HFFc6 (cell line): Measurements from ENCODE around the gene HSD17B13. TPM values are rescaled to one million over a fixed set of nuclear protein-coding genes. Genes with fewer than 3 reads are reported as not detected.
"Not testable (repeated sequence)": the region's sequence is repeated elsewhere in the genome, so short reads cannot be mapped to it uniquely, and the experiment has no call there.

Experiments used
- DNase-seq: peaks from one replicate; pipeline ENCODE4 v3.0.0-alpha.2; 2018
- H3K27ac Mint-ChIP-seq: 2 replicates; pipeline ENCODE4 v1.8.0; 2020; ENCODE audit warnings: mild to moderate bottlenecking, mixed read lengths
- H3K27me3 Mint-ChIP-seq: 2 replicates; pipeline ENCODE4 v1.8.0; 2021; ENCODE audit warnings: mild to moderate bottlenecking, moderate library complexity, mixed read lengths; ENCODE audit not compliant: insufficient read depth
- H3K36me3 Mint-ChIP-seq: 2 replicates; pipeline ENCODE4 v1.8.0; 2021; ENCODE audit warnings: low read depth, mixed read lengths
- H3K4me1 Mint-ChIP-seq: 2 replicates; pipeline ENCODE4 v1.8.0; 2020; ENCODE audit warnings: low read depth, mixed read lengths
- H3K4me3 Mint-ChIP-seq: 2 replicates; pipeline ENCODE4 v1.8.0; 2020; ENCODE audit warnings: mild to moderate bottlenecking, moderate library complexity, mixed read lengths
- H3K9me3 Mint-ChIP-seq: 2 replicates; pipeline ENCODE4 v1.8.0; 2020; ENCODE audit warnings: mild to moderate bottlenecking, mixed read lengths
- CTCF ChIP-seq: fragments of 200-600 bp; sonication (generic); IDR thresholded peaks from 2 replicates; pipeline ENCODE4 v1.5.0; 2021; ENCODE audit warnings: antibody characterized with exemption, mild to moderate bottlenecking
- total RNA-seq, 6 experiments: library from RNA; stranded (reverse); fragmentation: NEBNext Ultra II Directional; extraction: Animal tissue kit (Norgen Biotek cat#: 25700); gene quantifications; 2 replicates in 1 of 6; 3 replicates in 5 of 6; pipeline ENCODE4 v1.2.3, GENCODE V29; 2021

HSD17B13 gene
- total RNA-seq, 6 experiments from 2014 or later = not detected

- no peak overlapping the region for H3K4me3 Mint-ChIP-seq
- H3K4me1 Mint-ChIP-seq = no peaks in the 10 kb centered on the region
- no peak overlapping the region for H3K27ac Mint-ChIP-seq
- no peak for DNase-seq
- TF ChIP-seq CTCF = no peak
- no peaks in the 10 kb centered on the region for H3K36me3 Mint-ChIP-seq
- no peaks in the 10 kb centered on the region for H3K9me3 Mint-ChIP-seq
- peaks cover 8% of the 10 kb centered on the region for H3K27me3 Mint-ChIP-seq
Measured at GRCh38 chr4:87305562-87305961, 17.1 kb downstream of the HSD17B13 start.

GRCh38 chr4:87304745-87305432, 17.8 kb downstream of the HSD17B13 start:
- peaks cover 8% of the 10 kb centered on the region for H3K27me3 Mint-ChIP-seq
- no peaks in the 10 kb centered on the region for H3K4me1 Mint-ChIP-seq
- H3K9me3 Mint-ChIP-seq = no peaks in the 10 kb centered on the region
- H3K4me3 Mint-ChIP-seq = no peak overlapping the region
- H3K36me3 Mint-ChIP-seq = no peaks in the 10 kb centered on the region
- no peak for TF ChIP-seq CTCF
- DNase-seq = no peak
- no peak overlapping the region for H3K27ac Mint-ChIP-seq

GRCh38 chr4:87299898-87300297, 22.8 kb downstream of the HSD17B13 start:
- no peak for DNase-seq
- H3K27me3 Mint-ChIP-seq = peaks cover 14% of the 10 kb centered on the region
- no peaks in the 10 kb centered on the region for H3K4me1 Mint-ChIP-seq
- H3K27ac Mint-ChIP-seq = no peak overlapping the region
- no peak overlapping the region for H3K4me3 Mint-ChIP-seq
- H3K36me3 Mint-ChIP-seq = peaks cover 5% of the 10 kb centered on the region; the same call in 1 of the 2 replicates
- peaks cover under 1% of the 10 kb centered on the region for H3K9me3 Mint-ChIP-seq
- no peak for TF ChIP-seq CTCF

GRCh38 chr4:87298362-87298761, 24.3 kb downstream of the HSD17B13 start:
- no peak for DNase-seq
- Mint-ChIP-seq H3K9me3 (peaks cover 16% of the 10 kb centered on the region), H3K27ac (no peak overlapping the region), H3K36me3 (peaks cover 10% of the 10 kb centered on the region; the same call in 1 of the 2 replicates), H3K4me3 (no peak overlapping the region), H3K27me3 (peaks cover 9% of the 10 kb centered on the region), H3K4me1 (no peaks in the 10 kb centered on the region)
- TF ChIP-seq CTCF = no peak

- not testable (repeated sequence) for H3K4me3 Mint-ChIP-seq, H3K4me1 Mint-ChIP-seq, H3K27ac Mint-ChIP-seq, DNase-seq, H3K27me3 Mint-ChIP-seq
- H3K9me3 Mint-ChIP-seq = peaks cover 18% of the 10 kb centered on the region
- peaks cover 10% of the 10 kb centered on the region; the same call in 1 of the 2 replicates for H3K36me3 Mint-ChIP-seq
Measured at GRCh38 chr4:87294911-87295310, 27.8 kb downstream of the HSD17B13 start.

GRCh38 chr4:87293889-87294288, 28.8 kb downstream of the HSD17B13 start:
- DNase-seq, H3K27me3 Mint-ChIP-seq, H3K27ac Mint-ChIP-seq, H3K4me1 Mint-ChIP-seq, H3K4me3 Mint-ChIP-seq: not testable (repeated sequence)
- H3K36me3 Mint-ChIP-seq = peaks cover 10% of the 10 kb centered on the region; the same call in 1 of the 2 replicates
- H3K9me3 Mint-ChIP-seq = peaks cover 18% of the 10 kb centered on the region
